GM18867 (cell line): ENCODE results near the gene NKX2-3.

Source experiments
- ATAC-seq: cut with Tn5 transposase; IDR thresholded peaks from one replicate; pipeline ENCODE4 v1.9.1; 2021; ENCODE audit warnings: mild to moderate bottlenecking, moderate library complexity; ENCODE audit not compliant: unreplicated experiment

Gene NKX2-3

DNA sequence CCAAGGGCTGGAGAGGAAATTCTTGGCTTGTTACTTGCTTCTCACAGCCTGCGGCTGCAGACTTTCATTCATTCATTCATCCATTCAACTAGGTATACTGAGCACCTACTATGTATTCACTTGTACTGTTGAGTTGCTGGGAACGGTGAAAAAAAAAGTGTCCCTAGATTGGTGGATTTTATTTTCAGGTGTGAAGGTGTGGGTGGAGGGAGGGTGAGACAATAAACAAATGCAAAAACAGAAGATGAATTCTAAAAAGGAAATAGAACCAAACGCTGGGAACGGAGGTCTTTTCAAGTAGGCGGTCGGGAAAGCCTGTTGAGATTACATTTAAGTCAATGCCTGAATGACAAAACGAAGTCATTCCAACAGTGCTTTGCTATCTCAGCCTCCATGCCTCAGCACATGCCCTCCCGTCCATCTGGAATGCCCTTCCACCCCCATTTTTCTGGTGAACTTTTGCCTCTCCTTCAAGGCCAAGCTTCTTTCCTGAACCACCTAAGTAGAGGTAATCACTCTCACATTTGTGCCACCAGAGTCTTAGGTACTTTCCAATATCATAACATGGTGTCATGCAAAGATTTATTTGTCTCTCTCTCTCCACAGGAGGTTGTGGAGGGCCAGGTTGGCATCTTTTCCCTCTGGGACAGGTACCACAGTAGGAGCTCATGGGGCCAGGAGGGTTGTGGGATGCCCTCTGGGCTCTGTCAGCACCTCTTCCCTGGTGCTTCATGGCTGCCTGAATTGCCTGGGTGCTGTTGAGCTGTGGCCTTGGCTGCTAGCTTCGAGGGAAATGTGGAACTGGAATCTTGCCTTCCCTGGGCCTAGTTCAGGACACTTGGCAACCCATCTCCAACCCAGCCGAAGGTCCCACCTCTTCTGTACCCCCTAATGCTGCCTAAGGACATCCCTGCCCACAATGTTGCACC lies 5.5 kb downstream of the NKX2-3 start:
- ATAC-seq: no peak

DNA sequence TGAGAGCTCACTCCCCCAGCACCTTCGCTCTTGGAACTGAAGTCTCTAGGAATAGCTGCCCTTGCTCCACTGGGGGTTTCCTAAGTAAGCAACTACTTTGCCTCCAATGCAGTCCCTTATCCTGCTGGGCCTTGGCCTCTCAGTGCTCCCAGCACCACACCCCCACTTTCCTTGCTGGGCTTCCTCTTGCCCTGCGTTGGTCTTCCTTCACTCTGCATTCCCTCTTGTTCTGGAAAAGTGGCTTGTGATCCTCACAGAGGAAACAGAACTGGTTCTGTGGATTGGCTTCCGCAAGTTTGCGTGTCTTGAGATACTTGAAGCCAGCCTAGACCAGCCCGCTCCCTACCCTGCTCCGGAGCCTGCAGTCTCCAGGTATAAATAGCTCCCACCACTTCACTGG lies 6.4 kb downstream of the NKX2-3 start:
- no peak for ATAC-seq

DNA sequence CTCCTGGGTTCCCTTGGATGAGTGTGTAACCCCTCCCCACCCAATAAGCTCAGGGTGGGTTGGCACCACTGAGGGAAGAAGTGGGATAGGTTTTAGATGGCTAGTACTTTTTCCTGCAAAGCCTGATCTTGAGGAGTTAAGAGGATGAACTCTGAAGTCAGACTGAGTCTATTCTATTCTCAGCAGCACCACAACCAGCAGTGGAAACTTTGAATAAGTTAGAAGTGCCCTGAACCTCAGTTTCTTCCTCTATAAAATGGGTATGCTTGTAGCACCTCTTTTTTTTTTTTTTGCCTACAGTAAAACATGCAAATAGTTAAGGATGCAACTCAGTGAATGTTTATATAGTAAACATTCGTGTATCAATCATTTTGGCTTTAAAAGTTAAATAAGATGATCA lies 7.1 kb downstream of the NKX2-3 start:
- no peak for ATAC-seq

DNA sequence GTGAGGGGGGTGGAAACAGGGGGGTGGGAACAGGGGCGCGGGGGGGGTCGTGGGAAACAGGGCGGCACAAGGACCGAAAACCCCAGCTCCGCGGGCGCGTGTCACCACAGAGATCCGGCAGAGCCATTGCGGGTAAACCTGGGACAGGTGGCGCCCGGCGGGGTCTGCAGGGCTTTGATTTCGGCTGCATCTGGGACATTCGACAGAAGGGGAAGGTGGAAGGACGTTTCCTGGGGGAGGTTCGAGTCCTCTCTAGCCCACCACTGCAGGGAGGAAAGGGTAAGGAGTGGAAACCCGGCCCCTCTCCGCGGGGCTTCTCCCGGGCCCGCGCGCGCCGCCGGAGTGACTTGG lies 7.5 kb downstream of the NKX2-3 start:
- no peak for ATAC-seq

DNA sequence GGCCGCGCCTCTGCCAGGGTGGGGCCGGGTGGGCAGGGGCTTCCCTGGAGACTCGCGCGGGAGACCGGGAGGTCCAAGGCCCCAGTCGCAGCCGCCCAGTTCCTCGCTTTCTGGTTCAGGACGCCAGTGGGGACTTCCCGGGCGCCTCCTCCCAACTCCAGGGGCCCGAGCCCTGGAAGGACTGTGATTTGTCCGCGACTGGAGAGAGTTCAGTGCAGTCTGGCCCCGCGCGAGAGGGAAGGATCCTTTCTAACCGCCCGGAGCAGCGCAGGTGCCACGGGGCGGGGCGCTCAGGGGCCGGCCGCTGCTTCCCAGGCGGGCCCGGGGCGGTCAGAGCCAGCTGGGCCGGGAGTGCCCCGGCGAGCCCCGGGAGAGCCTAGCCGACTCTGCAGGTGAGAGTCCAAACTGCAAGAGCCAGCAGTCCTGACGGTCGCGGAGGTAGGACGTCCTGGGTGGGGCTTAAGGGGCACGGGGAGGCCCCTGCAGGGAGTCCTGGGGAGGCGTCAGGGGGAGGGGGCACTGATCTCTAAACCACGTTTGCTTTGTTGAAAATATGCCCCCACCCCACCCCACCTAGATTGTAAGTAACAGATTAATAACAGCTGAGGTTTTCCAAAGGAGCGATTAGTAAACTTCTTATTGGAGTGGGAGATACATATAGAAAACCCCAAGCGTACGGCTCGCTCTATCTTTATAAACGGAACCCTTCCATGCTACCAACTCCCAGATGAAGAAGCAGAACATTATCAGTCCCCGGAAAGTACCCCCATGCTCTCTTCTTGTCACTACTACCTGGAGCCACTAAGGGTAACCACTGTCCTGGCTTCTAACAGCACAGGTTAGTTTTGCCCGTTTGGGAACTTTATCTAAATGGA lies 8.2 kb downstream of the NKX2-3 start:
- no peak for ATAC-seq

DNA sequence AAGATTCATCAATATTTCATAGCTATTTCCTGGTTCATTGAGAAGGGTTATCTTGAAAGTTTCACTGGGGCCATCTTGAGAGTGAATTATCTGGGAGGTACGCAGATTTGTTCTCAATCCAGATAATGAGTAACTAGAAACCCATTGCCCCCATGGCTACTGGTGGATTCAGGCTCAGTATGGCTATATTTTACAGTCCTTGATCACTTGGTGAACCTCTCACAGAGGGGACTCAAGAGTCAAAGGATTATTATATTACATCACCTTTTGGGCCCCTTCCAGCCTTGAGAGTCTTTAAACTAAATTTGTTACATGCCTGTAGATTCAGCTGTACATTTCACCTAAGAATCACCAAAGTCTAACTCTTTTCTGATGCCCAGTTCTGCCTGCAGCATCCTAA lies 11.6 kb downstream of the NKX2-3 start:
- no peak for ATAC-seq

DNA sequence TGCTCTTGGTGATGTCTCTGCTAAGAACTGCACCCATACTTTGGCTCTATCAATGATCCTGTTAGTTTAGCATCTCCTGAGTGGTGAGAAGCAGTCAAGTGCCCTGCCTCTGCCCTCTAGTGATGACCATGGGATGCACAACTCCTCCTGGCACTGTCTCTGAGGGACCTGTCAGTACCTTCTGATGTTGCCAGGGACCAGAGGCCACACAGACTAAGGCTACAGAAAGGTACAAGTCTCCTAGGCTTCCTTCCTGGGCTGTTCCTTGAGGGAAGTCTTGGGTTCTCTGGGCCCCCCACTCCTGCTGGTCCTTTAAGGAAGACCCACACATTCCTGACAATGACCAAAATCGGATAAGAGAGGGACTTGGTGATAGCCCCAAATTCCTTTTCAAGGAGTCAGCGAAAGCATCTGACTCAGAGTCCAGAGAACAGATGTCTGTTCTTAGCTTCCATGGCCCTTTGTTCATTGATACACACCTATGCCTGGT lies 15.3 kb downstream of the NKX2-3 start:
- ATAC-seq: peak; percentile 63

DNA sequence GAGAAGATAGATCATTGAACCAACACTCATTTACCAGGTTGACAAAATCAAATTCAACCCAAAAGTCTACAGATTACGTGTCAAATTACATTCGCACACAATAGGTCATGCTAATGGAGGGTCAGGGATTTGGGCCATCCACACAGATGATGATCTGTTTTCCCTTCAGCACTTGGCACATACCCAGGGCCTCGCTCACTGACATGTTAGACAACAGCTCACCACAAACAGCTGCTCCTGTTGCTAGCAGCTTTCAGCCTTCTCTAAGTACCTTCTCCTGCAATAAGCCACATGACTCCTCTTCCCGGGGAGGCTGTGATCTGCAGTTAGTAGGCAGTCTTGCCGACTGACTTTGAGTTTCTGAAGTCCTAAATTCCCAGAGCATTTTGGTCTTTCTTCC lies 18.4 kb downstream of the NKX2-3 start:
- ATAC-seq: no peak

DNA sequence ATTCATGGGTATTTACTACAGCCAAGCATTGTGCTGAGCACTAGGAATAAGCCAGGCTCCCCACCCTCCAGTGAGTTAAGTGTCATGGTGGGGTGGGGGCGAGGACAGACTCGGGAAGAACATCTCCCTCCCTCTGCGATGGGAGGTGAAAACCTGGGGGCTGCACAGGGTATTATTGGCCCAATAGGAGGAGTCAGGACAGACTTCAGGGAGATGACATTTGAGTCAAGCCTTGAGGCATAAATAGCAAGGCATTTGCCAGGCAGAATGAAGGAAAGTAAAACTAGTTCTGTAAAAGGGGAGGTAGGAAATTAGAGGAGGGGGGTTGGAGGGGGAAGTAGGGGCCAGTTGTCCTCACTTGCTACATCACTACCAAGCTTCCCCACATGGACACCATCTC lies 18.9 kb downstream of the NKX2-3 start:
- no peak for ATAC-seq

DNA sequence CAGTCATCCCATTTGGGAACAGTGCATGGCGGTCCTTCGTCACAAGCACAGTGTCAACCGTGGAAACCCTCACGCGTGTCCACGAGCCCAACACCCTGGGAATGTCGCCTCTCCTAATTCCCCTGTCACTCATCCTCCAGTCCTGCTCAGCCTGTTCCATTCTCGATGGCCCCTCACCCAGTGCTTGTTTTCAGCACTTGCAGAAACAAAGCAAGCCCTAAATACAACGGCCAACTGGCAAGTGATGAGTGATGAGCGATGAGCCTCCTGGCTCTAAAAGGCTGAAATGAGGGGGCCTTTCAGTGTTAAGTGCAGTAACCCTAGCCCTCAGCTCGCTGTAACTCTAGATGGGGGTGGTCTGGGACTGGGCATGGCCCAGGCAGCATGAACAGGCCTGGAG lies 22.6 kb downstream of the NKX2-3 start:
- no peak for ATAC-seq

DNA sequence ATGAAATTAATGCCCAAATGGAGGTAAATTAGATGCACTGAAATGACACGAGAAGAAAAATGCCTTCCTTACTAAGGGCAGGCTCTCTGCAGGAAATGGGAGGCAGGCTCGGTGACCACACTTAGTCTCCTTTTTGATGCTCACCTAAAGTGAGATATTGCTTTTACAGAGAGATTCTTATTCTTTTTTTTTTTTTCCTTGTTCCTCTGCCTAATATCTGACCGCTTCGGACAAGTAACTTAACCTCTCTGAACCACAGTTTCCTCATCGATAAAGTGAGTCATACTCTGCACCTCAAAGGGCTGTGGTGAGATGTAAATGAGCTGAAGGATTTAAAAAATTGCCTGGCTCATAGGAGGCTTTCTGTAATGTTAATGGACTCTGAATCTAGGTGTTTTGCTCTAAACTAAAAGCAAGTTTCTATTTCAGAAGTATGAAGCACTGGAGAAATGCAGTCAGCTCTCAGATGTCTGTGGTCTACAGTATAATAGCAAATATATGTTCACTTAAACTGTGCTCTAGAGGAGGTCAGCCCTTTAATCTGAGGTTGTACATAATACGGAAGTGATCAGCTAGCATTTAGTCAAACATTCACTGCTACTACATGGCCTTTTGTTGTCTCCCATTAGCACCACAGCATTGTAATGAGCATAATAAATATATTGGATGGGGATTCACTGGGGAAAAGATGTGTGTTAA lies 23.2 kb downstream of the NKX2-3 start:
- peak; percentile 94 for ATAC-seq

DNA sequence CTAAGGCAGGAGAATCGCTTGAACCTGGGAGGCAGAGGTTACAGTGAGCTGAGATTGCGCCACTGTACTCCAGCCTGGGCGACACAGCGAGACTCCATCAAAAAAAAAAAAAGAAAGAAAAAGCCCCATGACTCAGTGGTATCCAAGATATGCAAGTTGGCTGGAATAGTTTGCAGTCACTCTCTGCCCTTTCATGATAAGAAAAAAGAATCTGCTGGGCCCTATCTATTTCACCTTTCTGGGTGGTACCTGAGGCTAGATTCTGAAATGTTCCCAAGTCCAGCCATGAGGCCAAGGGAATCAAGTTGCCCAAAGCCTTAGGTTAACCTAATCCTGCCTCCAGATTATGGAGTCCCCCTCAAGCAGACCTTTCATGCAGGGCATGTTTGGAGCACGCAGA lies 24.3 kb downstream of the NKX2-3 start:
- no peak for ATAC-seq

DNA sequence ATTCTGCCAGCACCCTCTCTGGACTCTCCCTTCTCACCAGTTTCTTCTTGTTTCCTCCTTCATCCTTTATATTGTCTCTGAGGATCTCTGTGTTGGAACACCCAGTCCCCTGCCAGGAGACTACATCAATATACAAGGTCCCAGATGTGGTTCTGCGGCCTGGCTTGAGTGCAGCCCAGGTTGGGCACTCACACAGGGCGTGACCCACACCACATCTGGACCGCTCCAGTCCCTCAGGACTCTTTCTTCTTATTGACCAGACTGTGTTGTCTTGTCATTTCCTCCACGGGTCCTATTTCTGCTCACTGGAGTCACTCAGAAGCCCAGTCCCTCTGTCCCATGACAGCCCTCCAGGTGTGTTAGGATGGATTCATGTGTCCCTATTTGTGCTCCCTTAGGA lies 26.0 kb downstream of the NKX2-3 start:
- no peak for ATAC-seq

DNA sequence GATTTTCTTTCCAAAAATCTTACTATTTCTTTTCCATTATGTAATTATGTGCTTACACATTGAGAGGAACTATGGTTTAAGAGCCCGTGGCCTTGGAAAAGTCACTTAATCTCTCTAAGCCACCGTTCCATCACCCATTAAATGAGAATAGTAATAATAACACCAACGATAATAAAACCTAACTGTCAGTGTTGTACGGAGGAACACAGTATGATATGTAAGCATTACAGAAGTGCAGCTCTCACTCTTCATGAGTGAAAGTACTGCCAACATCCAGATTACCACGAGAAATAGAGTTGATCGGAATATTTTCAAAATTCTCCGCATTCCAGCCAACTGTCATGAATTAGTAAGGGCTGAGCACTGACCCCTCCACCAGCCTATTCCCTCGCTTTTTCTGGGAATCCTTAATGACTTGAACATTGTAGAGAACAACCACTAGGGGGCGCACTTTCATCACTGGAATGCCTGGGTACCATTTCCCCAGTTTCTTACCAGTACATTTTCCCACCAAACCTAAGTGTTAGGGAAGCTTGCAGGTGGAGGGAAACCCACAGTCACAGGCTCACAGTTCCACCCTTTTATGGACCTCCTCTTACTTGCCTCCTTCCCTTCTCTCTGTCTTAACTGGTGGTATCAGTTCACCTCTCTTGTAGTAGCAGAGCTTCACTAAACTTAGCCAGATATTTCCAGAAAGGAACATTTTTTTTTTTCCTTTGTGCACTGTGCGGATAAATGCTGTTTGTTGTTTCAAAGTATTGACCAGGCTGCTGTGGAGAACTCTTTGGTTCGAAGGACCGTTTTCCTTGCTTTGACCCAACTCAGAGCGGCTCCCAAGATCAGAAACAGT lies 27.8 kb downstream of the NKX2-3 start:
- ATAC-seq: no peak

DNA sequence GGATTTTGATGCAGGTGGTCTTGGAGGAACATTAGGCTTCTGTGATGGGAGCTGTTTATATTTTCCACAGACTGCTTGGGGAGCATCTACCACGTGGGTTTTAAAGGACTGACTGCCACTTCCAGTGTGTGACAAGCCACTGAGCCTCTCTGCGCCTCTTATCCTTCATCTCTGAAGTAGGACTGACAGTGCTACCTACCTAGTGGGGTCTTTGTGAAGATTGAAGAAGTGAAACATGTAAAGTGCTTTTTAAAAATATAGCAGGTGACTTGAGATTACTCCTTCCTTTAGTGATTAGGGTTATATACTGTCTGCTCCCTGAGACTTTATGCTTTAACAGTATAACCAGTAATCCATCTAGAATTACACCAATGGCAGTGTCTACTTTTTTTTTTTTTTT lies 29.9 kb downstream of the NKX2-3 start:
- ATAC-seq: no peak

DNA sequence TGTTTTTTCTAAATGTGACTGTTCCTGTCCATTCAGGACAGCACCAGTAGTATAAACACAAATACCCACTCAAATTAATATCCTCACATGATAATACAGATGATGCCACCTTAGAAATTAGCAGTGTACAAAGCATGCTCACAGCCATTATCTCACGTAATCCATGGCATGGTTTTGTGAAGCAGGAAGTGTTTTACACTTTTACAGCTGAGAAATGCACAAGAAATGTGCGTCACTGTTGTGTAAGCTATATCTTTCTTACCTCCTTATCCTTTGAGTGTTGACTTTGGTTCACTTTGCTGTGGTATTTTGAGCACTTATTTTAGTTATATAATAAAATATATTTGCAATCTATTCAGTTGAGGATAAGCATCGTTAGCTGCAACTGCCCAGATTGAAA lies 31.6 kb downstream of the NKX2-3 start:
- ATAC-seq: no peak

DNA sequence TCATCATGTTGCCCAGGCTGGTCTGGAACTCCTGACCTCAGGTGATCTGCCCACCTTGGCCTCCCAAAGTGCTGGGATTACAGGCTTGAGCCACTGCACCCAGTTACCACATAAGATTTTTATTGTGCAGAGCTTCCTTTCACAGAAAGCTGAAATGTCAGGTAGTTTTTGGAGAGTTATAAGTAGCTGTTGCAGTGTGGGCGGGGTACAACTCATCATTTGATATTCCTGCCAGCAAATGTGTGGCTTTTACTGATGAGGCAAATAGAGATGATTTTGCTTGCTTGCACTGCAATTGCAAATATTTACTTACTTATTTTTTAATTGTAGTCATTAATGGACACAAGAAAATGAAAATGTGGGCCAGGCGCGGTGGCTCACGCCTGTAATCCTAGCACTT lies 32.4 kb downstream of the NKX2-3 start:
- ATAC-seq: no peak

DNA sequence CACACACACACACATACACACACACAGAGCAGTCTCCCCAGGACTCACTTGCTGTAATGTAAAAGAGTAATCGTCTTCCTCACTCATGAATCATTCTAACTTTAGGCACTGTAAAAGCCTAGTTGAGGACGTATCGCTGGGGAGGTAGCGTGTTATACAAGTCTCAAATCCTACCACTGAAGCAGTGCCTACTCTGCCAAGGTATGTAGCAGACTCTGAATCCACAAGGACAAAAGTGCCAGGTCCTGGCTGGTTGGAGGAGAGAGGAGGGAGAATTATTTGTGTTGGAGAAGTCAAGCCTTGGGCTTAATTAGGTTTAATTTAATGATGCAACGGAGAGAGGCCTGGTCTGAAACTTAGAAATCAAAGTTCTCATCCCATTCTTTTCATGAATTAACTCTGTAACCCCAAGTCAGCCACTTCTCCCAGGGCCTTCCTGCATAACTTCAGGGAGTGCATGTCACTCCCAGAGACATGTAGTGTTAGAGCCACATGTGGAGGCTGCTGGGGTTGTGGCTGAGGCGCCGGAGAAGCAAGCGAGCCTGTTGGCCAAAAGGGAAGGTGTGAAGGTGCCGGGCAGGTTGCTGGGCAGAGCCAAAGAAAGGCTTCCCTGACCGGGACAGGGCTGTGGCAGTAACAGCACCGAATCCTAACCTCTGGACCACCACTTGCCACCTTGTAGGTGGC lies 36.7 kb downstream of the NKX2-3 start:
- ATAC-seq: no peak

DNA sequence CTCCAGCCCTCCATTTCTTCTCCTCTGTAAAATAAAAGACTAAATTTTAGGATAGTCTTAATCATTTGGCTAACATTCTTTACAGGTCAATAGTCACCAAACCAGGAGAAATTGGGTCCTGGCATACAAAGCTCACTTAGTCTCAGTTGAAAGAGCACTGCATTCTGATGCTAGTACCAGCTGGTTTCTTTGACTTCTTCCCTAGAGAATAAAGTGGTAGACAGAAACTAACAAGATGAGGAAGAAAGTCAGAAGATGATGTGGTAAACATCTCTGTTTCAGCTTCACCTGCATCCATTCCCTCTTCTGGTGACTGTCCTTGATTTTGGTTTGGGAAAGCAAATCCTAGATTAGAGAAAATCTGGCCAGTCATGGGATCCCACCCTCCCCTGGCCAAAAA lies 37.2 kb downstream of the NKX2-3 start:
- ATAC-seq: no peak

DNA sequence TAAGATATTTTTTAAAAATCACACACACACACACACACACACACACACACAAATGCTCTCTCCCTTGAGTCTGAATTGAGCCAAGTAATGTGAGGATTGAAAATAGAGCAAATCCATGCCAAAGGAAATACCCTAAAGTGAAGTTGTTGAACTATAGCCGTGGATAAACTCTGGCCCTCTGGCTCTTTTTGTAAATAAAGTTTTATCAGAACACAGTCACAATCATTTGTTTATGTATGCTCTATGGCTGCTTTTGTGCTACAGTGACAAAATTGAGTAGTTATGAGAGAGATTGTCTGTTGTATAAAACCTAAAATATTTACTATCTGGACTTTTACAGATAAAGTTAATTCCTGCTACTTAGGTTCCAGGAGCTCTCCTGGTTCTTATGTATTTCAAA lies 39.1 kb downstream of the NKX2-3 start:
- no peak for ATAC-seq
